Measurements from ENCODE around the gene GAS6.

DNA sequence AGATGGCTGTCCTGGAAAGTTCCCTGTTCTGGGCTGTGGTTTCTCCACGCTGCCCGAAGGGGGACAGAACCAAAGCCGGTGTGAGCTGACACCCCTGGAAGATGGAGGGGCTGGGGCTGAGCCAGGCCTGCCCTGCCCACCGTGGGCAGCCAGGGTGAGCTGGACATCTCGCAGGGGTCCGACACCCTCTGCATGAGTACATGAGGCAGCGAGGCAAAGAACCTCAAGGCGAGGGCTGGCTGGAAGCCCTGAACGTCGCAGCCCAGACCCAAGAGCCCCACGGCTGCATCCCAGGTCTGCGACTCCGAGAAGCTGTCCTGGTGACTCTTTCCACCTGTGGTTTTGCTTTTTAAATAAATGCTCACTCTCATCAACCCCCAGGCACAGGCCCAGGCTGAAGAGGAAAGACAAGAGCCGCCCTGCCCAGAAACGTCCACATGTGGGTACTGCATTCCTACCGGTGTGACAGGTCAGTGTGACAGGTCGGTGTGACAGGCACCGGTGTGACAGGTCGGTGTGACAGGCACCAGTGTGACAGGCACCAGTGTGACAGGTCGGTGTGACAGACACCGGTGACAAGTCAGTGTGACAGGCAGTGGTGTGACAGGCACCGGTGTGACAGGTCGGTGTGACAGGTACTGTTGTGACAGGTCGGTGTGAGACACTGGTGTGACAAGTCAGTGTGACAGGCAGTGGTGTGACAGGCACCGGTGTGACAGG is 30.6 kb downstream of the GAS6 start:
- TF ChIP-seq, protein P1, sequence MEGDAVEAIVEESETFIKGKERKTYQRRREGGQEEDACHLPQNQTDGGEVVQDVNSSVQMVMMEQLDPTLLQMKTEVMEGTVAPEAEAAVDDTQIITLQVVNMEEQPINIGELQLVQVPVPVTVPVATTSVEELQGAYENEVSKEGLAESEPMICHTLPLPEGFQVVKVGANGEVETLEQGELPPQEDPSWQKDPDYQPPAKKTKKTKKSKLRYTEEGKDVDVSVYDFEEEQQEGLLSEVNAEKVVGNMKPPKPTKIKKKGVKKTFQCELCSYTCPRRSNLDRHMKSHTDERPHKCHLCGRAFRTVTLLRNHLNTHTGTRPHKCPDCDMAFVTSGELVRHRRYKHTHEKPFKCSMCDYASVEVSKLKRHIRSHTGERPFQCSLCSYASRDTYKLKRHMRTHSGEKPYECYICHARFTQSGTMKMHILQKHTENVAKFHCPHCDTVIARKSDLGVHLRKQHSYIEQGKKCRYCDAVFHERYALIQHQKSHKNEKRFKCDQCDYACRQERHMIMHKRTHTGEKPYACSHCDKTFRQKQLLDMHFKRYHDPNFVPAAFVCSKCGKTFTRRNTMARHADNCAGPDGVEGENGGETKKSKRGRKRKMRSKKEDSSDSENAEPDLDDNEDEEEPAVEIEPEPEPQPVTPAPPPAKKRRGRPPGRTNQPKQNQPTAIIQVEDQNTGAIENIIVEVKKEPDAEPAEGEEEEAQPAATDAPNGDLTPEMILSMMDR (IDR thresholded peaks at IDR 0.05) = no peak
- TF ChIP-seq, protein P2, sequence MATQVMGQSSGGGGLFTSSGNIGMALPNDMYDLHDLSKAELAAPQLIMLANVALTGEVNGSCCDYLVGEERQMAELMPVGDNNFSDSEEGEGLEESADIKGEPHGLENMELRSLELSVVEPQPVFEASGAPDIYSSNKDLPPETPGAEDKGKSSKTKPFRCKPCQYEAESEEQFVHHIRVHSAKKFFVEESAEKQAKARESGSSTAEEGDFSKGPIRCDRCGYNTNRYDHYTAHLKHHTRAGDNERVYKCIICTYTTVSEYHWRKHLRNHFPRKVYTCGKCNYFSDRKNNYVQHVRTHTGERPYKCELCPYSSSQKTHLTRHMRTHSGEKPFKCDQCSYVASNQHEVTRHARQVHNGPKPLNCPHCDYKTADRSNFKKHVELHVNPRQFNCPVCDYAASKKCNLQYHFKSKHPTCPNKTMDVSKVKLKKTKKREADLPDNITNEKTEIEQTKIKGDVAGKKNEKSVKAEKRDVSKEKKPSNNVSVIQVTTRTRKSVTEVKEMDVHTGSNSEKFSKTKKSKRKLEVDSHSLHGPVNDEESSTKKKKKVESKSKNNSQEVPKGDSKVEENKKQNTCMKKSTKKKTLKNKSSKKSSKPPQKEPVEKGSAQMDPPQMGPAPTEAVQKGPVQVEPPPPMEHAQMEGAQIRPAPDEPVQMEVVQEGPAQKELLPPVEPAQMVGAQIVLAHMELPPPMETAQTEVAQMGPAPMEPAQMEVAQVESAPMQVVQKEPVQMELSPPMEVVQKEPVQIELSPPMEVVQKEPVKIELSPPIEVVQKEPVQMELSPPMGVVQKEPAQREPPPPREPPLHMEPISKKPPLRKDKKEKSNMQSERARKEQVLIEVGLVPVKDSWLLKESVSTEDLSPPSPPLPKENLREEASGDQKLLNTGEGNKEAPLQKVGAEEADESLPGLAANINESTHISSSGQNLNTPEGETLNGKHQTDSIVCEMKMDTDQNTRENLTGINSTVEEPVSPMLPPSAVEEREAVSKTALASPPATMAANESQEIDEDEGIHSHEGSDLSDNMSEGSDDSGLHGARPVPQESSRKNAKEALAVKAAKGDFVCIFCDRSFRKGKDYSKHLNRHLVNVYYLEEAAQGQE (IDR thresholded peaks at IDR 0.05; ENCODE audit: insufficient read depth in 1 of 2, low read depth in 2 of 2, low read length in 1 of 2) = no peak
- TF ChIP-seq POLR2AphosphoS5 (IDR thresholded peaks at IDR 0.05; ENCODE audit: low read depth, low read length) (no peak), TCF7L2 (IDR thresholded peaks at IDR 0.05; ENCODE audit: low read depth, low read length) (no peak), SIN3A (IDR thresholded peaks at IDR 0.05; ENCODE audit: borderline replicate concordance, insufficient read depth, low read depth, low read length) (no peak)
